Measurements from ENCODE around the gene ATP13A3.

- no peak for TF ChIP-seq HIVEP1 (CRISPR knock-in tag; IDR thresholded peaks at IDR 0.05)
- TF ChIP-seq YY1 (IDR thresholded peaks at IDR 0.05; ENCODE audit: borderline replicate concordance in 1 of 3, control insufficient read depth in 1 of 3, extremely low read depth in 1 of 3, insufficient read depth in 3 of 3, insufficient read length in 1 of 3, insufficient replicate concordance in 2 of 3, low read depth in 1 of 3, low read length in 2 of 3), result no peak
- TF ChIP-seq POLR2A (conservative IDR thresholded peaks at IDR 0.05), result no peak
- TF ChIP-seq CBX2 (IDR thresholded peaks at IDR 0.05; ENCODE audit: insufficient read depth, low read length, poor library complexity, severe bottlenecking), result no peak
- no peak for TF ChIP-seq ZNF354B (CRISPR knock-in tag; IDR thresholded peaks at IDR 0.05)
Measured at GRCh38 chr3:194389269-194389668, 97.5 kb downstream of the ATP13A3 start.
